NCI-H2171 (cell line): ENCODE results near the gene CACHD1.

Experiments
- DNase-seq: peaks from one replicate; lab custom pipeline; 2025; lab: John Stamatoyannopoulos, UW

The CACHD1 gene

DNA sequence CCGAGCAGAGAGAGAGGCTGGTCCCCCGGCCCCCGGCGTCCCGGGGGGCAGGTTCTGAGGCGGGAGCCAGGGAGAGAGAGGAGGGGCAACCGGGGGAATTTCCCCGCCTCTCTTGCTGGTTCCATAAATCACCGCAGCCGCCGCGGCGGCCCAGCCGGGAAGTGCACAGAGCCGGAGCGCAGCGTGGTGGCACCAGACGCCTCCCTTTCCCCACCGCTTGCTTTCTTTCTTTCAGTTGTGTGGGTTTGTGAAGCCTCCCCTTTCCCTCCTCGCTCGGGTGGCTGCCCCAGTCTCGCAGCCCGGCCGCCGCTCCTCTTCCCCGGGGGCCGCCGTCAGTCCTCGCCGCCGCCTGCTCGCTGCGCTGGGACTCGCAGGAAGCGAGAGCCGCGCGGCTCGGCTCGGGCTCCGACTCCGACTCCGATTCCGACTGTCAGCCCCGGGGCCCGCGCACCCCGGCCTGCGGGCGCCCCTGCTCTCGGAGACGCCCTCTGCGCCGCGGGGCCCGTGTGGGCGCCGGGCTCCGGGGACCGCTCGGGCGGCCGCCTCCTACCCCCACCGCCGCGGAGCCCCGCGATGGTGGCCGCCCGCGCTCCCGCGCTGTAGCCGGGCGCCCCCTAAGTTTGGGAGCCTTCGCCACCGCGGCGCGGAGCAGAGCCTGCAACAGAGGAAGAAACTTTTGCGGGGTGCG, at the start of gene CACHD1:
Gene CACHD1, plus strand, starts transcription at position 153 of the 688 bp plus-strand sequence. CDS start 616 bp downstream, outside the sequence.
- DNase-seq = peak; percentile 68

DNA sequence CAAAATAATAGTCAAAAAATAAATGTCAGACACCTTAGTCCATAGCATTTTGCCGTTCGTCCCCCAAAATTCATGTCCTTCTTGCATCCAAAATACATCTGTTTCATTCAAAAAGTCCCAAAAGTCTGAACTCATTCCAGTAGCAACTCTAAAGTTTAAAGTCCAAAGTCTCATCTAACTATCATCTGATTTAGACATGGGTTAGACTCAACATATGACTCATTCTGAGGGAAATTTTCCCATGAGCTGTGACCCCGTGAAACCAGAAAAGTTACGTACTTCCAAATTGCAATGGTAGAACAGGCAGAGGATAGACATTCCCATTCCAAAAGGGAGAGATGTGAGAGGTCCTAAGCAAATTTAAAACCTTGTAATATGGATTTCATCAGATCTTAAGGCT, 48.6 kb upstream of the CACHD1 start:
- no peak for DNase-seq

DNA sequence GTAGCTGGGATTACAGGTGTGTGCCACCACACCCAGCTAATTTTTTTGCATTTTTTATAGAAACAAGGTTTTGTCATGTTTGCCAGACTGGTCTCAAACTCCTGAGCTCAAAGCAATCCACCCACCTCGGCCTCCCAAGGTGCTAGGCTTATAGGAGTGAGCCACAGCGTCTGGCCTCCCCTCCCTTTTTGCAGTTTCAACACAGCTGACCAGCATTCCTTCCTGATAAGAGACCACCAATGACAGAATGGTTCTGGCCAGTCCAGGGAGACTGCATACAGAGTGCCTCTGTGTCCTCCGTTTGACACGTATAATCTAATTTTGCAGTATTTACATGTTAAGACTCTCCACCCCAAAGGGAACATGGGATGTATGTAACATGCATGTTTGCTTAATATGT, 46.4 kb upstream of the CACHD1 start:
- no peak for DNase-seq

DNA sequence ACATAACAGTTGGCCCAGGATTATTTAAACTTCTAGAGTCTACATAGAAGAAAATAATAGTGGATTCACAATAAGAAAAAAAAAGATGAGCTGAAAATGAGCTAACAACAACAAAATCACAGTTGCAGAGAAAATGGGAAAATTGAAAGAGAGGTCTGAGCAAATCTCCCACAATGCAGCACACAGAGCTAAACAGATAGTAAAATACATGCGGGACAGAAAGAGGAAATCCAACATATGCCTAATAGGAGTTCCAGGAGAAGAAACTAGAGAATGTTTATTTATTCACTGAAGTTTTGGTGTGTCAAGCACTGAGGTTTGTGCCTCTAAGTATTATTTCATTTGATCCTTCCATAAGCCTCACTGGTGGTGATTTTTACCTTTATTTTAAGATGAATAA, 45.5 kb upstream of the CACHD1 start:
- DNase-seq = no peak

DNA sequence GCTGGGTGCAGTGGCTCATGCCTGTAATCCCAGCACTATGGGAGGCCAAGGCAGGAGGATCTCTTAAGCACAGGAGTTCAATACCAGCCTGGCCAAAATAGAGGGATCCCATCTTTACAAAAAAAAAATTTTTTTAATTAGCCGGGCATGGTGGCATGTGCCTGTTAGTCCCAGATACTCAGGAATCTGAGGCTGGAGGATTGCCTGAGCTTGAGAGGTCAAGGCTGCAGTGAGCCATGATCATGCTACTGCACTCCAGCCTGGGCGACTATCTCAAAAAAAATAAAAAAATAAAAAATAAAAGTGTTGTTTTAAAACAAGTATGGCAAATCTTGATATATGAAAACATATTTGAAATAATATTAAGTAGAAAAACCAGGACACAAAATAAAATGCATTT, 44.4 kb upstream of the CACHD1 start:
- DNase-seq = no peak

DNA sequence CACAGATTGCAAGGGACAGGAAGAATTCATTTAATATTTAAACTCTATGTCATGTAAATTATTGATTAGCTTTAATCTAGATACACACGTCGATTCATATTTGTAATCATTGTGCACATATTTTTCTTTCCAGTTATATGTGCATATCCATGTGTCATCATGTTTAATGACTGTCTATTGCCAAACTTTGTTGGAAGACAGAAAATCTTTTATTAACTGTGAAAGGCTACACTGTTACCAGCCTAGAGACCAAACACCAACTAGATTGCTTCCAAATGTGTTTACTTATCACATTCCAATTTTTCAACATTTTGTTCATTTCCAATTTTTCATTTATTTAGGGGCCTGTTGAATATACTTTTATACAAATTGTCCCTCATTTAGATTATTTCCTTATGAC, 43.2 kb upstream of the CACHD1 start:
- no peak for DNase-seq

DNA sequence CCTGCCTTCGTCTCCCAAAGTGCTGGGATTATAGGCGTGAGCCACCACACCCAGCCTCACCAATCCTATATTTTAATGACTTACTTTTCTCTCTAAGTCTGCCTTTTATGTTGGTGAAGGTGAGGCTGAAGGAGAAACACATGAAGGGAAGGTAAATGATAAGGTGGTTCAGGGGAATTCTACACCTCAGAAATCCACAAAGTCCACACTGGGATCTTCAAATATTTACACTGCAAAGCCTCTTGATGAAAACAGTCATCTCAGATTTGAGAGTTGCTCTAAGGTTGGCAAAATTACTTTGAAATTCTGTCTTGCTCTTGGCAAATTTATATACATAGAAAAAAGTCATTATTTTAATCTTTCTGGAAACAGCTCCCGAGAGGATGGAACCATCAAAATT, 42.0 kb upstream of the CACHD1 start:
- DNase-seq = no peak

DNA sequence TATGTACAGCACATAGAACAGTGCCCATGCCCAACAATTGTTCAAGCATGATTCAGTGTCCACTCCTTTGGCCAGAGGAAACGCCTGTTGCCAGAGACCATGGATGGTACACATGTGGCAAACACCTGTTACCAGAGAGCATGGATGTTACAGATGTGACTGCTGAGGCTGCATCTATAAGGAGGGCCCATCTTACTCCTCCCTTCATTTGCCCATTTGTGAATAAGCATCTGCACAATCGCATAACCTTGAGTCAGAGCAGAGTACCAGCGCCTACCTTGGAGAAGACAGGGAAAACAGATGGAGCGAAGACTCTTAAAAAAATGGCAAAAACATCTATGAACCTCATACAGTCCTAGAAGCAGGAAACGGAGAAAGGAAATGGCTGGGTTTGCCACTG, 36.6 kb upstream of the CACHD1 start:
- no peak for DNase-seq

DNA sequence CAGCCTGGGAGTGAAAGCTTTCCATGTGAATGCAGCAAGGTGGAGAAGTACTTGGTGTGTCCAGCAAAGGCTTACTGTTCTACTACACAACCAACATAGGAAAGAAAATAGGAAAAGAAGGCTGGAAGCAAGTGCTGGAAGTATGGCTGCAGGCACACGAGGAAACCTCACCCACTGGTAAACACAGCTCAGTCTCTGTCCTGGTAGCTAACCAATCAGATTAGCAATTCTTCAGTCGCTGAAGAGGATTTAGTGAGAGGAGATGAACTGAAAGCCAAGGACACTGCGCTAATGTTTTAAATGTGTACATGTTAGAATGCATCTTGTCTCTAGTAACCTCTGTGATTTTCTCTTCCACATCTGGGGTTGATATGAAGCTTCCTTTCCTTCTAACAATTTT, 36.2 kb upstream of the CACHD1 start:
- no peak for DNase-seq

DNA sequence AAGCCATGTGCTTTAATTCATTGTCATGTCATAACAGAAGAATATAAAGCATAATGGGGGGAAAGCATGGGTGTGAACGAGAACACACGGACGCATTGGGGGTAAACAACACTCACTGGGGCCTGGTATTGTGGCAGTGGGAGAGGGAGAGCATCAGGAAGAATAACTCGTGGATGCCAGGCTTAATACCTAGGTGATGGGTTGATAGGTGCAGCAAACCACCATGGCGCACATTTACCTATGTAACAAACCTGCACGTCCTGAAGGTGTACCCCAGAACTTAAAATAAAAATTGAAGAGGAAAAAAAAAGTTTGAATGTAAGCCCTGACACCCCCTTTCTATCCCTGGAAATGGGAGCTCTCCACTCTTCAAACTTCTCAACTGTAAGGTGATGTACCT, 34.9 kb upstream of the CACHD1 start:
- no peak for DNase-seq

DNA sequence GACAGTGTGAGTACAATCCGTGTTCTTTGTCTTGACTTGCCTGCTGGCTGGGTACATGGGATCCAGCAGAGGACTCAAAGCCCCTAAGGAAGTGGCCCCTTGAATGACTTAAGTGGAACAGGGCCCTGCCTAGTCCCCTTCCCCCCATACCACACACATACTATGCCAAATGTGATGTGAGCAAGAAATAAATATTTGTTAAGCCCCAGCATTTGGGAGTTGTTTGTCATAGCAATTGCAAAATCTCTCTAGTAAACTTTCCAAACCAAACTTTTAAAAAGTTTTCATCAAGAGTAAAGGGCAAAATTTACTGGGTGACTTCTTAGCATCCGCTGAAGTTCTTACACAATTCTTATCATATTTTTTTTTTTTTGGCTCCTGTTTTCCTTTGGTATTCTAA, 32.5 kb upstream of the CACHD1 start:
- DNase-seq = no peak

DNA sequence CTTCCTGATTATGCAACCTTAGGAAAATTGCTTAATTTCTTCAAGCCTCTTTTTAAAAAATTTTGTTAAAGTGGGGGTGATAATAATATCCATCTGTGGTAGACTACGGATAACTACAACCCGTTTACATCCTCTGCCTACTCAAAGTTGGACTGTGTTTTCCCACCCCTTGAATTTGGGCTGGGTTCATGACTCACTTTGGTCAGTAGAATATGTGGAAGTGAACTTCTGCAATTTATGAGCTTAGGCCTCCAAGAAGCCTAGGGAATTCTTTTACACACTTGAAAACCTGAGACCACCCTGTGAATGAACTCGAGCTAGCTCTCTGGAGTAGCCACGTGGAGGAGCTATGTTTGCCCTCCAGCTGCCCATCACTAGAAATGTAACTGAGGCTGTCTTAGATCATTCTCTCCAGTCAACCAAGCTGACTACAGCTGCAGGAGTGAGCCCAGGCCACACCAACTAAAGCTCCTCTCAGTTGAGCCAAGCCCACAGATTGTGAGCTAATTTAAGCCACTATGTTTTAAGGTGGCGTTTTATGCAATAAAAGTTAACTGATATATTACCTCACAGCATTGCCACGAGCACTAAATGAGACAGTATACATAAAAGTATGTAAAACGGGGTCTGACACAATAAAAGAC, 29.6 kb upstream of the CACHD1 start:
- DNase-seq = no peak

DNA sequence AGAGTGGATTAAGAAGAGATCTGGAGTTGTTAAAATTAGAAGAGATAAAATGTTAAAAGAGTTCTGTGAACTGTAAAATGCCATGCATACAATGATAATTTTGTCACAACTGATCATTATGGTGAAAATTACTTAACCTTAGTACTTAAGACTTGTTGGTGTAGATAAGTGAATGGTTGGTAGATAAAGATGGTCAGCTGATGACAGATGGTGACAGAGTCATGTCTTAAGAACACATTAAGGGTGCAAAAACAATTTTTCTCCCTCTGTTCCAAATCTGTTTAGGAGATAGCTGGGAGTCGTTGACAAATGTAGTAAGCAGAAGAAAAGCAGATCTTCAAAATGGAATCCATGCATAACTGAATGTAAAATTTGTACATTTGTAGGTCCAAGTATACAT, 18.5 kb upstream of the CACHD1 start:
- DNase-seq = no peak

DNA sequence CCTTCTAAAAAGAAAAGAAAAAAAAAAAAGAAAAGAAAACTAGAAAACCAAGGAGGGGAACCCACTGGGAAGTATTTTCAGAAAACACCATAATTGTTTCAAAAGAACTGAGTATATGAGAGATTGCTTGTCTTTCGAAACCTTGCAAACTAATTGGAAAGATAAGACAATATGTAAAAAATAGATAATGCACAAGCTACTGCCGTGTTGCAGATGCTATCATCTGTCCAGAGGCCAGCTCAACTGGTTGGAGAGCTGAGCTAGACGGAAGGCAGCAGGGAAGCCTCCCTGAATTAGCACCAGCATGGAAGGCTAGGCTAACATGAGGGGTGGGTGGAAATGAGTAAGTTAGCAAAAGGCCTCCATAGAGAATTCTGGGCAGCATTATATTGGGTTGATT, 16.2 kb upstream of the CACHD1 start:
- no peak for DNase-seq

DNA sequence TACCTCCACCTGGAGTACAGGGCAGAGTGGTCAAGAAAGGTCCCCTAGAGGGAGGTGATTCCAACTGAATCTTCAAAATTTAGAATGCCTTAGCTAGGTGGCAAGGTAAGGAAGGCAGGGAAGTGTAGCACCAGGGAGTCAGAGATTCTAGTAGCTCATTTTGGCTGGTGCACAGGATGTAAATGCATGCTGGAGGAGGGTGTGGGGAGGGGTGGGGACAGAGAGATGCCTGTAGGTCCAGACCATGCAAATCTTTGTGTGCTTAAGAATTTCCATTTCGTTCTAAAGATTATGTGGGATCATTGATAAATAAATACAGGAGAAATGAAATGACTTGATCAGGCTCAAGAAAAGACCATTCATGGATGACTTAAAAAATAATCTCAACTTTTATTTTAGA, 11.0 kb upstream of the CACHD1 start:
- DNase-seq = no peak

DNA sequence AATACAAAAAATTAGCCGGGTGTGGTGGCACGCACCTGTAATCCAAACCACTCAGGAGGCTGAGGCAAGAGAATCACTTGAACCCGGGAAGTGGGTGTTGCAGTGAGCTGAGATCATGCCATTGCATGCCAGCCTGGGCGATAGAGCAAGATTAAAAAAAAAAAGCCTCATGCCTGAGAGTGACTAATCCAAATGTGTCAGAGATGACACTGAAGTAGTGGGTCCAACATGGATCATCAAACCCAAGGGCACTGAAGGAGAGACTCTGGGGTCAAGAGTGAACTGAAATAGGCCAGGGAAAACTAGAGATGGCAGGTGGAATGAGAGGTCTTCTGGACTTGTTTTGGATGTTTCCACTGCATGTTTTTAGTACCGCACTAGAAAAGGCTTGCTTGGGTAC, 10.2 kb upstream of the CACHD1 start:
- no peak for DNase-seq

DNA sequence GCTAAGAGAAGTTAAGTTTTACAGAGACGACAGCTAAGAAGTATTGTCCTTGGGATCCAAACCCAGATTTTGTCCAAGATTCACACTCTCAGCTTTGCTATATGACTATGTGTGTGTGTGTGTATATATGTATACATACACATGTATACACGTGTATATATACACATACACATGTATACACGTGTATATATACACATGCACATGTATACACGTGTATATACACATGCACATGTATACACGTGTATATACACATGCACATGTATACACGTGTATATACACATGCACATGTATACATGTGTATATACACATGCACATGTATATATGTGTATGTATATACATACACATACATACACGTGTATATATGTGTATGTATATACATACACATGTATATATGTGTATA, 3.9 kb upstream of the CACHD1 start:
- no peak for DNase-seq

DNA sequence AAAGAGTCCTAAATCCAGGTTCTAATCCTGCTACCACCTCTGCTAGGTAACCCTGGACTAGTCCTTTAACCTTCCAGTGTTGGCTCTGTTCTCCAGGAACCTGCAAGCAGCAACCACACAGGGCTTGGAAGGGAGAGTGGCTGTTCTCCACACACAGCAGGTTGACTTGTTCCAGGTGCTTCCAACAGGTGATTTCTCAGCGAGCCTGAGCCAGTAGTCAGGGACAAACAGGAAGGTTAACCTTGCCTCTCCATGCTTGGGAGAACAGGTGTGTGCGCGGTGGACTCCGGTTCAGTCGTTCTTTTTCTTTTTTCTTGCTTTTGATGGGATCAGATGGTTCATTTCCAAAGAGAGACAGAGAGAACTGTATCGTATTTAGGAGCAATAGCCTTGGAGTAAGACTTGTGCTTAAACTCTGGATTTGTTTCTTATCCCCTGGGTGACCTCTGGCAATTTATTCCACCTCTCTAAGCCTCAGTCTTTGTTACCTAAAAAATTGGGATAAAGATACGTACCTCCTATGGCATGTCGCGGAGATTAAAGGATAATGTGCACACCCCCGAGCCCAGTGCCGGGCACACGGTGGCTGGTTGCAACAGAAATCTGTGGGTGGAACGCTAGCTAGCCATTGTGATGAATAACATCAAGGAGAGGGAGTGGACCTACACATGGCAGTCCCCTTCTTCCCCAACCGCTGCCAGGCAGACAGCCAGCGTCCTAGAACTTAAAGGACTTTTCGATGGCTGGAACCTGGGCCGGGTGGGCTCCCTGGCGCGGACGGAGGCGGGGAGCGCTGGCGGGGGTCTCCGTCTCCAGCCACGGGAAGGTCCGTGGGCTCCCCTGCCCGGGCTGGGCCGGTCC, 583 bp upstream of the CACHD1 start:
- no peak for DNase-seq

DNA sequence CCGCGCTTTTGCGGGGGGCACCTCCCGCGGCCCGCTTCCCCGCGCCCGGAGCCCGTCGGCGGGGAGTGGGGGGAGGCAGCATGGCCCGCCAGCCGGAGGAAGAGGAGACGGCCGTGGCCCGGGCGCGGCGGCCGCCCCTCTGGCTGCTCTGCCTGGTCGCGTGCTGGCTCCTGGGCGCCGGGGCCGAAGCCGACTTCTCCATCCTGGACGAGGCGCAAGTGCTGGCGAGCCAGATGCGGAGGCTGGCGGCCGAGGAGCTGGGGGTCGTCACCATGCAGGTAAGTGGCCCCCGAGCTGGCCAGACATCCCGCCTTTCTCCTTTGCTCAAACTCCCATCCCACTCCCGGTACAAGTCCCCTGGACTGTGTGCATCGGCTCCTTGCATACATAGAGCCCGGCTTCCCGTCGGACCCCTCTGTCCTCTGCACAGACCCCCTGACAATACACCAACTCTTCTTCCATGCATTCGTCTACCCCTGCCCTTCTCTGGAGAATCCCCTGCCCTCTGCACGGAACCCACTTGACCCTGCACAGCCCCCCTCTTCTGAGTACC, 812 bp downstream of the CACHD1 start:
- peak; percentile 1 for DNase-seq

DNA sequence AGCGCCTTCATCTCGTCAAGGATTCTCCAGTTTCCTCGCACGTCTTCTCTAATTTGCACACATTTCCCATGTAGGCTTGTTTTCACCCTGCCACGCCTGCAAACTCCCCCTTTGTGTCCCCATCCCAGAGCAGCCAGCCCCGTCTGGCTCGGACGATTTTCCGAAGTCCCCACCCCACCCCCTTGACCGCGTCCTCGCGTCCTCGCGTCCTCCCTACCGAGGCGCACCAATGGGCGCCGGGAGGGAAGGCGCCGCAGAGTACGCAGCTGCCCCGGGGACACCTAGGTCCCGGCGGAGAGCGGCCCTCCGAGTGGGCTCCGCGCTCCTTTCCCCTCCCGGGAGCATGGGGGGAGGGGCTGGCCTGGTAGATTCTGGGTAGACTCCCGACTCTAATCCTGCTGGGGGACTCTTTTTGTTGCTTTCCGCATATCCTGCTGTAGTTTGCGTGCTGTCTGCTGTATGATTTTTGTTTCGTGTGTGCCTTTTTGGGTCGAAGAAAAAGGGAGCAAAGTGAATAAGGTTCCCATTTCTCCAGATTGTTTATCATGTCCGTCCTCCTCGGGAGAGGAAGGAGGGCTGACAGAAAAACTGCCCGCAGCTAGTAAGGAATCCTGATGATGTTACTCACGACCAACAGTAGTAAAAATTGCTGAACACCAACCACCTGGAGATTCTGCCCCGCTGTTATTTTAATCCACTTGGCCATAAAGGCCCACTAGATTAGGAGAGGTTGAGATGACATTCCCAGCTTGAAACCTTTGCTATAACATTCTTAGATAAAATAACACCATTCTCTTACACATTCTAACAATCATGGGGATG, 1.5 kb downstream of the CACHD1 start:
- DNase-seq = peak; percentile 15

DNA sequence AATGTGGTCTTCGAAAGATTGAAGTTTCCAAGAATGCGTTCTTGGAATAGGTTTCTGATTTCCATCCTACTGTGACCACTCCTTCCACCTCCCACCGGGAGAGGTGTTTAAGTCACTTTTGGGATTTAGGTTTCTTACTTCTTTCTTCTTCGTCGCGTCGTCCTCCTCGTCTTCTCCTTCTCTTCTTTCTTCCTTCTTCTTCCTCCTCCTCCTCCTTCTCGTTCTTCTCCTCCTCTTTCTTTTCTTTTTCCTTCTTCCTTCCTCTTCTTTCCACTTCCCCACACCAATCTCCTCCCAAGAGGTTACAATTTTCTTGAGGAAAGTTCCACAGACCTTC, 2.1 kb downstream of the CACHD1 start:
- no peak for DNase-seq

DNA sequence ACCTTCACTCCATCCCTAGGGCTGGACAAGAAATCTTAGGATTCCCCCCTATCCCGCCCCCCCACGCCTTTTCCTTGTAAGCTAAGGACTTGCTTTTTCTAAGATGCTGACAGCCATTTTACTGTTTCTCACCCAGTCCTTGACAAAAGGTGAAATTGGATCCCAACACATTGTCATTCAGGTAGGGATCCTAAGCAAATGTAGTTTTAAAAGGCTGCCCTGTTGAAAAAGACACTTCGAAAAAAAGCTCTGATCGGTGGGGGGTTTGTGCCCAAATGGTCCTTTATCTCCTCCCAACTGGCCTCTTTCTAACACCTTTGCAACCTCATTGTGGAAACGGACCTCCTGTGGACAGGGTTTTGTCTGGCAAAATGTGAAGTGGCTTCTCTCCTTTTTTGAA, 2.9 kb downstream of the CACHD1 start:
- no peak for DNase-seq
